Stimulated activated CD4-positive, alpha-beta T cell treated with anti-CD3 and anti-CD28 coated beads, Interleukin-1b, Interleukin-23, amount 100 ng/mL, for 1 hour (primary cell): ENCODE measurements around the gene CAPN2.
"Not testable (repeated sequence)": the region's sequence is repeated elsewhere in the genome, so short reads cannot be mapped to it uniquely, and the experiment has no call there.

Source experiments
- DNase-seq, 2 donors: peaks; one replicate each; pipeline ENCODE4 v3.0.0-alpha.2; 2020; ENCODE audit warnings: low read depth in 2 of 2

The CAPN2 gene

GRCh38 chr1:223788746-223789415 lies 76.5 kb downstream of the CAPN2 start:
- DNase-seq: no peak

- no peak for DNase-seq
These were observed 79.7 kb downstream of the CAPN2 start for GRCh38 chr1:223792046-223792445.

- no peak for DNase-seq
These were observed 81.4 kb downstream of the CAPN2 start for GRCh38 chr1:223793716-223794115.

GRCh38 chr1:223794136-223794880 lies 82.0 kb downstream of the CAPN2 start:
- no peak for DNase-seq

GRCh38 chr1:223796210-223796609 lies 83.9 kb downstream of the CAPN2 start:
- DNase-seq: no peak

GRCh38 chr1:223802032-223802431 lies 89.7 kb downstream of the CAPN2 start:
- no peak for DNase-seq

GRCh38 chr1:223802602-223803001 lies 90.3 kb downstream of the CAPN2 start:
- no peak for DNase-seq

- DNase-seq: no peak
These were observed 90.9 kb downstream of the CAPN2 start for GRCh38 chr1:223803211-223803610.

- DNase-seq: not testable (repeated sequence)
These were observed 97.6 kb downstream of the CAPN2 start for GRCh38 chr1:223809905-223810304.

GRCh38 chr1:223810586-223810985 lies 98.2 kb downstream of the CAPN2 start:
- DNase-seq: no peak

- DNase-seq: no peak
These were observed 99.3 kb downstream of the CAPN2 start for GRCh38 chr1:223811634-223812101.

- DNase-seq: no peak
These were observed 101.3 kb downstream of the CAPN2 start for GRCh38 chr1:223813645-223814044.

- no peak for DNase-seq
These were observed 102.9 kb downstream of the CAPN2 start for GRCh38 chr1:223815020-223815853.

GRCh38 chr1:223815865-223816264 lies 103.5 kb downstream of the CAPN2 start:
- no peak for DNase-seq

- DNase-seq: not testable (repeated sequence)
These were observed 104.9 kb downstream of the CAPN2 start for GRCh38 chr1:223817265-223817664.

GRCh38 chr1:223819730-223820514 lies 107.6 kb downstream of the CAPN2 start:
- no peak for DNase-seq

- DNase-seq: no peak
These were observed 108.1 kb downstream of the CAPN2 start for GRCh38 chr1:223820515-223820858.

GRCh38 chr1:223820971-223821370 lies 108.6 kb downstream of the CAPN2 start:
- DNase-seq: no peak

- DNase-seq: no peak
These were observed 111.9 kb downstream of the CAPN2 start for GRCh38 chr1:223824287-223824686.

GRCh38 chr1:223824712-223825111 lies 112.4 kb downstream of the CAPN2 start:
- DNase-seq: no peak
